K562 (cell line): ENCODE data around the gene CDKN2C. TPM values are rescaled to one million over a fixed set of nuclear protein-coding genes. Genes with fewer than 3 reads are reported as not detected.

Experiments
- CBX5 ChIP-seq: IDR thresholded peaks from 2 replicates; pipeline ENCODE4 v1.6.1; 2014; ENCODE audit warnings: low read depth, borderline replicate concordance
- GABPA ChIP-seq: fragments of 200-800 bp; sonication (Bioruptor generic); conservative IDR thresholded peaks from 2 replicates; pipeline ENCODE4 v1.6.1; 2016; ENCODE audit warnings: low read depth, missing genetic modification characterization, missing compliant biosample characterization
- HDAC6 ChIP-seq: IDR thresholded peaks from 2 replicates; pipeline ENCODE4 v1.6.1; 2012; ENCODE audit warnings: low read depth, mild to moderate bottlenecking, control low read depth, inconsistent platforms, low read length, moderate library complexity
- ILF3 ChIP-seq: fragments of 450-650 bp; IDR thresholded peaks from 2 replicates; pipeline ENCODE4 v1.6.1; 2018; ENCODE audit warnings: antibody characterized with exemption, mild to moderate bottlenecking, moderate library complexity, borderline replicate concordance
- MXI1 ChIP-seq: IDR thresholded peaks from 2 replicates; pipeline ENCODE4 v1.6.1; 2011; ENCODE audit warnings: low read depth, mild to moderate bottlenecking, improper control_type of control experiment, low read length
- MYC ChIP-seq, 2 experiments: fragments of 250-450 bp in 1 of 2; sonication (Bioruptor Pico) in 1 of 2; IDR thresholded peaks; 2 replicates each; pipeline versions ENCODE4 v1.5.1 to v1.6.1; 2012 to 2021; ENCODE audit warnings: low read depth in 2 of 2, borderline replicate concordance in 1 of 2, improper control_type of control experiment in 1 of 2, low read length in 1 of 2, mild to moderate bottlenecking in 1 of 2, moderate library complexity in 1 of 2
- NFATC3 ChIP-seq: fragments of 450-650 bp; IDR thresholded peaks from 2 replicates; pipeline ENCODE4 v1.6.1; 2017; ENCODE audit warnings: mild to moderate bottlenecking
- NFIX ChIP-seq: fragments of 250-450 bp; sonication (Bioruptor Pico); IDR thresholded peaks from 2 replicates; pipeline ENCODE4 v1.4.0; 2020; ENCODE audit warnings: low read depth, mild to moderate bottlenecking, moderate library complexity
- NR1H2 ChIP-seq: sonication (generic); formaldehyde crosslinking; IDR thresholded peaks from 2 replicates; pipeline ENCODE4 v1.4.0; 2020; ENCODE audit warnings: mild to moderate bottlenecking, missing genetic modification reagents
- SAP30 ChIP-seq: fragments of 200-600 bp; sonication (generic); IDR thresholded peaks from 2 replicates; pipeline ENCODE4 v1.6.1; 2012; ENCODE audit warnings: borderline replicate concordance, low read depth, mild to moderate bottlenecking, moderate library complexity, low read length, control low read depth, inconsistent platforms; ENCODE audit not compliant: insufficient read depth, poor library complexity, severe bottlenecking
- SFPQ ChIP-seq: fragments of 200-400 bp; formaldehyde crosslinking; IDR thresholded peaks from 2 replicates; pipeline ENCODE4 v1.6.1; 2017; ENCODE audit warnings: mild to moderate bottlenecking, low read depth, low read length, moderate library complexity
- SMAD4 ChIP-seq: fragments of 250-450 bp; sonication (Bioruptor Pico); conservative IDR thresholded peaks from 2 replicates; pipeline ENCODE4 v1.8.0; 2021; ENCODE audit warnings: inconsistent platforms, mild to moderate bottlenecking, moderate library complexity
- SREBF1 ChIP-seq: fragments of 150-350 bp; IDR thresholded peaks from 2 replicates; pipeline ENCODE4 v1.6.1; 2014; ENCODE audit warnings: antibody characterized with exemption, low read depth, low read length, borderline replicate concordance
- TEAD4 ChIP-seq, 2 experiments: sonication (generic) in 1 of 2; formaldehyde crosslinking in 1 of 2; IDR thresholded peaks; 2 replicates each; pipeline versions ENCODE4 v1.6.1 to v1.8.0; 2012 to 2022; ENCODE audit warnings: borderline replicate concordance in 1 of 2, inconsistent platforms in 1 of 2, low read length in 1 of 2, mild to moderate bottlenecking in 1 of 2, missing genetic modification reagents in 1 of 2
- ZFP30 ChIP-seq: fragments of 250-450 bp; sonication (Bioruptor Pico); IDR thresholded peaks from 2 replicates; pipeline ENCODE4 v1.8.0; 2022; ENCODE audit warnings: moderate library complexity, mild to moderate bottlenecking, inconsistent platforms, borderline replicate concordance
- polyA plus RNA-seq, 8 experiments: library from polyadenylated mRNA; depleted of rRNA in 4 of 8; stranded (reverse) in 5 of 8; unstranded in 3 of 8; fragments of >200 nt; fragmentation: Nextera tagmentation in 2 of 8; fragmentation: Illumina TruSeq in 1 of 8; extraction: Ambion mirVana in 2 of 8; extraction: Trizol in 1 of 8; gene quantifications; 2 replicates each; pipeline versions ENCODE4 v1.2.1 to v1.2.3, GENCODE V29; 2011 to 2014; ENCODE audit warnings: inconsistent platforms in 1 of 8, missing spikeins in 1 of 8
- total RNA-seq, 7 experiments: library from RNA; depleted of rRNA in 6 of 7; stranded (reverse); fragments of >200 nt in 6 of 7; fragmentation: Illumina TruSeq in 2 of 7; extraction: Trizol in 2 of 7; gene quantifications; 2 replicates each; pipeline versions ENCODE4 v1.2.1 to v1.2.3, GENCODE V29; 2011 to 2021; ENCODE audit warnings: low replicate concordance in 1 of 7
- TF ChIP-seq, protein P1 (sequence below): IDR thresholded peaks from 2 replicates; pipeline ENCODE4 v1.6.1; 2016; ENCODE audit warnings: missing genetic modification characterization, missing compliant biosample characterization
- TF ChIP-seq, protein P2 (sequence below), 2 experiments: fragments of 450-650 bp; IDR thresholded peaks; 2 replicates each; pipeline ENCODE4 v1.6.1; 2018; ENCODE audit warnings: mild to moderate bottlenecking in 2 of 2, low read depth in 1 of 2; ENCODE audit not compliant: partially characterized antibody in 2 of 2

The CDKN2C gene
- total and polyA plus RNA-seq, 9 of the 15 experiments (the other 6 are each of a cell fraction or from before 2014, with no cell fraction given): 11.9 to 74.3 (median 45.9) TPM

DNA sequence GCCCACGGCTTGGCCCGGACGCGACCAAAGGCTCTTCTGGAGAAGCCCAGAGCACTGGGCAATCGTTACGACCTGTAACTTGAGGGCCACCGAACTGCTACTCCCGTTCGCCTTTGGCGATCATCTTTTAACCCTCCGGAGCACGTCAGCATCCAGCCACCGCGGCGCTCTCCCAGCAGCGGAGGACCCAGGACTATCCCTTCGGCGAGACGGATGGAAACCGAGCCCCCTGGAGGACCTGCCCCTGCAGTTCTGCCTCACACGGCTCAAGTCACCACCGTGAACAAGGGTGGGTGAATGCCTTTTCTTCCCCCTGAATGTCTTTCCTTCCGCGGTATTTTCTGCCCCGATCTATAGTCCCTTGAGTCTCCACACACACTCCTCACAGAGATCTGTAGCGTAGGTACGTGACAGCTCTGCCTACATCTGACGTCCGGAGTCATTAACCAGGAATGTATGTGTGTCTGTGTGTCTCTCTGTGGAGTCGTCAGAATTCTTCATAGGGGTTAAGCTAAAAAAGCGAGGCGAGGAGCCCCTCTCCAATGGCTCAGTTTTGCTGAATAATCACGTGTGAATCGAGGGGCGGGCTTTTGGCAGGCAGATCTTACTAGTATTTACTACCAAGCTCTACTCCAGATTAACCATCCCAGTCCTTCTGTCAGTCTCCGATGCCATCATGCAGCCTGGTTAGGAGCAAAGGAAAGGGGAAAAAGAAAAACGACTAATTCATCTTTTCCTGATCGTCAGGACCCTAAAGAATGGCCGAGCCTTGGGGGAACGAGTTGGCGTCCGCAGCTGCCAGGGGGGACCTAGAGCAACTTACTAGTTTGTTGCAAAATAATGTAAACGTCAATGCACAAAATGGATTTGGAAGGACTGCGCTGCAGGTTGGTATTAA, at the start of gene CDKN2C (continued):
- TF ChIP-seq MYC (IDR thresholded peaks at IDR 0.05; ENCODE audit: low read depth, low read length) (peak; percentile 11; the same call in 1 of the 2 replicates), MYC (CRISPR knock-in tag; IDR thresholded peaks at IDR 0.05; ENCODE audit: borderline replicate concordance, low read depth) (no peak), ILF3 (no peak), TEAD4 (IDR thresholded peaks at IDR 0.05; ENCODE audit: low read length) (peak; percentile 56), TEAD4 (CRISPR knock-in tag; IDR thresholded peaks at IDR 0.05; ENCODE audit: borderline replicate concordance) (no peak), SAP30 (peak; percentile 68), ZFP30 (CRISPR knock-in tag) (no peak), NFATC3 (no peak), SMAD4 (CRISPR knock-in tag) (0 out of 2 replicates have a peak, but pooled peaks have one; percentile 17), GABPA (no peak), SFPQ (no peak), NFIX (CRISPR knock-in tag) (no peak), MXI1 (no peak), HDAC6 (no peak), NR1H2 (CRISPR knock-in tag) (no peak), CBX5 (no peak), SREBF1 (0 out of 2 replicates have a peak, but pooled peaks have one; percentile 36)
- TF ChIP-seq, protein P1, sequence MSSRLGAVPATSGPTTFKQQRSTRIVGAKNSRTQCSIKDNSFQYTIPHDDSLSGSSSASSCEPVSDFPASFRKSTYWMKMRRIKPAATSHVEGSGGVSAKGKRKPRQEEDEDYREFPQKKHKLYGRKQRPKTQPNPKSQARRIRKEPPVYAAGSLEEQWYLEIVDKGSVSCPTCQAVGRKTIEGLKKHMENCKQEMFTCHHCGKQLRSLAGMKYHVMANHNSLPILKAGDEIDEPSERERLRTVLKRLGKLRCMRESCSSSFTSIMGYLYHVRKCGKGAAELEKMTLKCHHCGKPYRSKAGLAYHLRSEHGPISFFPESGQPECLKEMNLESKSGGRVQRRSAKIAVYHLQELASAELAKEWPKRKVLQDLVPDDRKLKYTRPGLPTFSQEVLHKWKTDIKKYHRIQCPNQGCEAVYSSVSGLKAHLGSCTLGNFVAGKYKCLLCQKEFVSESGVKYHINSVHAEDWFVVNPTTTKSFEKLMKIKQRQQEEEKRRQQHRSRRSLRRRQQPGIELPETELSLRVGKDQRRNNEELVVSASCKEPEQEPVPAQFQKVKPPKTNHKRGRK (tag): no peak
- TF ChIP-seq, protein P2, sequence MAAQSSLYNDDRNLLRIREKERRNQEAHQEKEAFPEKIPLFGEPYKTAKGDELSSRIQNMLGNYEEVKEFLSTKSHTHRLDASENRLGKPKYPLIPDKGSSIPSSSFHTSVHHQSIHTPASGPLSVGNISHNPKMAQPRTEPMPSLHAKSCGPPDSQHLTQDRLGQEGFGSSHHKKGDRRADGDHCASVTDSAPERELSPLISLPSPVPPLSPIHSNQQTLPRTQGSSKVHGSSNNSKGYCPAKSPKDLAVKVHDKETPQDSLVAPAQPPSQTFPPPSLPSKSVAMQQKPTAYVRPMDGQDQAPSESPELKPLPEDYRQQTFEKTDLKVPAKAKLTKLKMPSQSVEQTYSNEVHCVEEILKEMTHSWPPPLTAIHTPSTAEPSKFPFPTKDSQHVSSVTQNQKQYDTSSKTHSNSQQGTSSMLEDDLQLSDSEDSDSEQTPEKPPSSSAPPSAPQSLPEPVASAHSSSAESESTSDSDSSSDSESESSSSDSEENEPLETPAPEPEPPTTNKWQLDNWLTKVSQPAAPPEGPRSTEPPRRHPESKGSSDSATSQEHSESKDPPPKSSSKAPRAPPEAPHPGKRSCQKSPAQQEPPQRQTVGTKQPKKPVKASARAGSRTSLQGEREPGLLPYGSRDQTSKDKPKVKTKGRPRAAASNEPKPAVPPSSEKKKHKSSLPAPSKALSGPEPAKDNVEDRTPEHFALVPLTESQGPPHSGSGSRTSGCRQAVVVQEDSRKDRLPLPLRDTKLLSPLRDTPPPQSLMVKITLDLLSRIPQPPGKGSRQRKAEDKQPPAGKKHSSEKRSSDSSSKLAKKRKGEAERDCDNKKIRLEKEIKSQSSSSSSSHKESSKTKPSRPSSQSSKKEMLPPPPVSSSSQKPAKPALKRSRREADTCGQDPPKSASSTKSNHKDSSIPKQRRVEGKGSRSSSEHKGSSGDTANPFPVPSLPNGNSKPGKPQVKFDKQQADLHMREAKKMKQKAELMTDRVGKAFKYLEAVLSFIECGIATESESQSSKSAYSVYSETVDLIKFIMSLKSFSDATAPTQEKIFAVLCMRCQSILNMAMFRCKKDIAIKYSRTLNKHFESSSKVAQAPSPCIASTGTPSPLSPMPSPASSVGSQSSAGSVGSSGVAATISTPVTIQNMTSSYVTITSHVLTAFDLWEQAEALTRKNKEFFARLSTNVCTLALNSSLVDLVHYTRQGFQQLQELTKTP (IDR thresholded peaks at IDR 0.05; ENCODE audit: low read depth in 1 of 2, partially characterized antibody in 2 of 2): peak; percentile 48 to 62
